Activated T-helper 1 cell treated with Interleukin-2 at 50 U/mL for 16 hours (primary cell): ENCODE data around the gene FAF1.

Experiments used
- DNase-seq: peaks from one replicate; pipeline ENCODE4 v3.0.0-alpha.2; 2020; ENCODE audit warnings: low read depth

The FAF1 gene

GRCh38 chr1:50426108-50426700 is 533.9 kb downstream of the FAF1 start:
- DNase-seq = no peak

GRCh38 chr1:50425376-50426107 is 534.5 kb downstream of the FAF1 start:
- no peak for DNase-seq

DNA sequence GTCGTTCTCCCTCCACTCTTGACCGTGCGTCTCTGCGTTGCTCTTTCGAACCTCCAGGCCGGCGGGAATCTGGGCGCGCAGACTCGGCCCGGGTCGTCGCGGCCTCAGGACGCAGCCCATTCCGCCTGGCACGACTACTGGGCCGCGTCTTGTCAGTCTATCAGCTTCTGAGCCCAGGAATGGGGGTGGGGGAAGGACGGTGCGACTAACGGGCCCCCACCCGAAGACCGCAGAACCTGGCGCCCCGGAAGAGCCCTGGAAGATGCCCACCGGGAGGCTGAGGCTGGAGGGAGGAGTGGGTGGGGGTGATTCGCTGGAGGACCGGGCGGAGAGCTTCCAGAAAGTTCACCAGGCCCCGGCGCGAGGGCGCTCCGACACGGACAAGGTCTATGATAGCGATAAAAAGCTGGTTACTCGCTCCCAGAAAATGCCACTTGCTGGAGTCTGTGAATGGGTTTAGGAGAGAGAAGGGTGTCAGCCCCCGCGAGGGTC is 535.1 kb downstream of the FAF1 start:
- DNase-seq = no peak

DNA sequence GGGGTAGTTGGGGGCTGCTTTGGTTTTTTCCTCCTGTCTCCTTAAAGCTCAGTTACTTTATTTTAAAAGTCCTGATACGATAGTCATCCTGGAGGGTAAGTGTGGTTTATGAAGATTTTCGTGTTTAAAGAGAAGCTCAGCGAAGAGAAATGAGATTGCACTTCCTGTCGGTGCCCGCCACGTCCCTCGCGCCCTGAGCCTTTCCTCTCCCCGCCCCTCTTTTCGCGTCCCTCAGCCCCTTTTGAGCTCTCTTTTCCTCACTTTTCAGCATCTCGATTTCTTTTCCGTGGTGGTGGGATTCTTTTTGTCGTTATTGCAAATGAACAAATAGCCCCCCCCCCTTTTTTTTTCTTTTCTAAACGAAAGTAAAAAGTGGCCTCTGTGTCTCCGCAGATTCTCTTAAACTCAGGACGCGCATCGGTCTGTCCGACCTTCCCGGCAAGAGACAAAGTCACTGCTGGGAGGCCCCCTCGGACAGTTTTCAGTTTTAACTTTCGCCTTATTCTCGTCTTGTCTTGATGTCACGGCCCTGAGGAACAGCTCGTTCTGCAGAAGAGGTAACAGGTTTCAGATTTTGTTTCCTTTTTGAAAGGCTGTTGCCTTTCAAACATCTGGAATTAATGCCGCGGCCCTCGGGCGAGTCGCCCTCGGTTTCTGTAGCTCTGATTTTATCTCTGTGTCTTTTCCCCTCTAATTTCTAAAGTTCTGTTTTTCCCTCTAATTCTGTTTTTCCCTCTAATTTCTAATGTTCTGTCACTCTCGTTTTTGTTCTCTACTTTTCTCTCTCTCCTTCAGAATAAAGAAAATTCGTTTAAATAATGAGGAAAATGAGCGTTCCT is 535.8 kb downstream of the FAF1 start:
- DNase-seq = no peak

DNA sequence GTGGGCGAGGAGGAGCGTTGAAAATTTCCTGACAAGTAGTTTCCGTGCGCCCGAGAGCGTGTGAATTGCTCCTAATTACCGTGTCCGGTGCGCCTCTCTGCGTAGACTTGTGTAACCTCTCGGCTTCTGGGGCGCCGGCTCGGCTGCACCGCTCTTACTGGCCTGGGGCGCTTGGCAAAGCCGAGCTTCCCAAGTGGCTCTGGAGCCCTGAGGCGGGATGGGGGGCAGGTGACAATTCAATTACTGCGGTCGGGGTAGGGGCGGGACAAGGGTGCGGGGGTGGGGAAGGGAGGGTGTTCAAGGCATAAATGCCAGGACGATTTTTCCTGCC is 536.4 kb downstream of the FAF1 start:
- DNase-seq = no peak

DNA sequence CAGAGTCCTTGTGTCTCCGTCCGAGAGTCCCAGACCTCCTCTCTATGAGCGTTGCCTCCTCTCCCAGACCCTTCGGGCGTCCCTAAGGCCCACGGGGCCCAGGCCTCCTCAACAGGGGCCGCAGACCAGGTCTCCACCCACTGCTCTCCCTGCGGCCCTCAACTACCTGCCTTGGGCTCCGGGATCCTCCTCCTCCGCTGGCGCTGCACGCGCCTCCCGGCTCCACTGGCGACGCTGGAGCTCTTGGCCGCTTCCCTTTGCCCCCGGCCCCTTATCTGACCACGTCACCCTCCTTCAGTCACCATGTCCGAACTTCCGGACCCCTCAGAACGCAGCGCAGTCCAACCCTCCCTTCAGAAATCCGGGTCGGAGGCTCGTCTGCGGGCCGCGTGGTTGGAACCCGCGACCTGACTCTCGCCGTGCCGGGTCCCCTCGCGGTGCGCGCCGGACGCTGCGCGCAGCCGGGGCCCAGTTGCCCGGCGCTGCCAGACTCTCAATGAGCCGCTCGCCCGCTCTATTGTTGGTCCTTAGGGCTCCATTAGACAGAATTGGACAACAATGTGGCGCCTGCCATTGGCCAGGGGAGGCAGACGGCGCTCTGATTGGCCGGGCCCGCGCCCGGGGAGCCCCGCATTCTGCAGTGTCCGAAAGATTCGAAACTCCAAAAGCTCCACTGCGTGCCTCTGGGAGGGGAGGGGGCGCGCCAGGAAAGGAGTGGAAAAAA is 537.0 kb downstream of the FAF1 start, which contains the start of gene DMRTA2:
DMRTA2 (minus strand) TSS at position 498 of the 724 bp plus-strand sequence. CDS start 1,907 bp downstream, outside the sequence.
- no peak for DNase-seq

GRCh38 chr1:50422675-50422945 is 537.5 kb downstream of the FAF1 start:
- DNase-seq = no peak

DNA sequence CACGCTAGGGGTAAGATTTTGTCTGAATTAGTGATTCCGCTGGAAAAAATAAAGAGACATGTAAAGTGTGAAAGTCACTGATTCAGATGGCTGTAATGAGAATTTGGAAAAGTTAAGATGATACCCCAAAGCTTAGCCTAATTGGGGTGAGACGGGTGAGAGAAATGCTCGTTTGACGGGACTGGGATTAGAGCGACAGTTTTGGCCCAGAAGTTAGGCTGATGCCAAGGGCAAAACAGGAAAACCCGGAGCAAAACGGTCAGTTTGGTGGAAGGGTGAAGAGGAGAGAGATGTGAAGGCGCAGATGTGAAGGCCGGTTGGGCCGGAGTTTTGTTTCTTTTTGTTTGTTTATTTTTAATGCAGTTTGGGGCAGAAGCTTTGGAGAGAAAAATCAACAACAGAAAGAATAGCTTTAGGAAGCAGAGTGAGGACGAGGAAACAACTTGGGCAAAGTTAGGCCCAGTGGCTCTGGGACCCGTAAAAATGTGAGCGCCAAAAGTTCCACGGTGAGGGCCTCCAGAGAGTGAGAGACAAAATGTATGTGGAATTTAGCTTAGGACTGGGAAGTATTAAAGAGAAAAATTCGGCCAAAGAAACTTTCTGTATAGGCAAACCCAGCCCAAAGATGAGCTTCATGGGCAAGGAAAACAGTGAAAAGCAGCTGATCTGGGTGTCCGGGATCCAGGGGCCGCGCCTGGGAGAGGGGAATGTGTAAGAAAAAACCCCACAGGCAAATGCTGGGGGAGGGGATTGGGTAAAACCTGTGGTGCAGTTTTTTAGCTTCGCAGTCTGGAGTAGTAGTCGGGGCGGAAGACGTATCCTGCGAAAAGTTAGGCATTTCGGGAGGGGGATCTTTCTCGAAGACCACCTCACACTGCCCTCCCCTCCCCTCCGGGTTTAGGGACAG is 538.0 kb downstream of the FAF1 start:
- DNase-seq = no peak

GRCh38 chr1:50421366-50421748 is 538.7 kb downstream of the FAF1 start:
- no peak for DNase-seq

DNA sequence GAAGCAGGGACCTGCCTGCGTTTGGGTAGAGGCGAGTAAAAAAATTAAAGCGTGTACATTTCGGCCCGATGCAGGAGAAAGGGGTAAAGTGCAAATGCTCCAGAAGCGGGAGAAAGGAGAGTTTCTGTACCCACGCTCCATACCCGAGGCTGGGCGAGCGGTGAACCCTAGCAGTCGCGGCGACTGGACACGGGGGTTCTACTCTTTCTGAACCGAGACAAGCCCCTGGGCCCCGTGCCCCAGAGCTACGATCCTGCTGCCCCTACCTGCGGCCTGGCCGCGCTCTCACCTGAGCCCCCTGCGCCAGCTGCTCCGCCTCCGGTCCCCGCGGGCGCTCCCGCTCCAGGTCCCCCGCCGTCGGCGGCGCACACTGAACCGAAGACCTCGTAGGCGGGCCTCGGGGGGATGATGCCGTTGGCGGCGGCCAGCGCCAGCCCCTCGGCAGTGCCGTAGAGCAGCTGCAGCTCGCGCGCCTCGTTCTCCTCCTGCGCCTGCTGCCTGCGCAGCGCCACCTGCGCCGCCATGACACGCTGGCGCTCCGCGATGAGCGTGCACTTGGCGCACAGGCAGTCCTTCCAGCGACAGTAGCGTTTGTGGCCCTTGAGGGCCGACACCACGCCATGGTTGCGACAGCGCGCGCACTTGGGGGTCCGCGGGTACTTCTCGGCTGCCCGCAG is 539.2 kb downstream of the FAF1 start:
- DNase-seq = no peak

GRCh38 chr1:50419907-50420677 is 540.0 kb downstream of the FAF1 start:
- no peak for DNase-seq

GRCh38 chr1:50419192-50419906 is 540.7 kb downstream of the FAF1 start:
- DNase-seq = no peak

- no peak for DNase-seq
Measured at GRCh38 chr1:50418600-50419109, 541.4 kb downstream of the FAF1 start.

DNA sequence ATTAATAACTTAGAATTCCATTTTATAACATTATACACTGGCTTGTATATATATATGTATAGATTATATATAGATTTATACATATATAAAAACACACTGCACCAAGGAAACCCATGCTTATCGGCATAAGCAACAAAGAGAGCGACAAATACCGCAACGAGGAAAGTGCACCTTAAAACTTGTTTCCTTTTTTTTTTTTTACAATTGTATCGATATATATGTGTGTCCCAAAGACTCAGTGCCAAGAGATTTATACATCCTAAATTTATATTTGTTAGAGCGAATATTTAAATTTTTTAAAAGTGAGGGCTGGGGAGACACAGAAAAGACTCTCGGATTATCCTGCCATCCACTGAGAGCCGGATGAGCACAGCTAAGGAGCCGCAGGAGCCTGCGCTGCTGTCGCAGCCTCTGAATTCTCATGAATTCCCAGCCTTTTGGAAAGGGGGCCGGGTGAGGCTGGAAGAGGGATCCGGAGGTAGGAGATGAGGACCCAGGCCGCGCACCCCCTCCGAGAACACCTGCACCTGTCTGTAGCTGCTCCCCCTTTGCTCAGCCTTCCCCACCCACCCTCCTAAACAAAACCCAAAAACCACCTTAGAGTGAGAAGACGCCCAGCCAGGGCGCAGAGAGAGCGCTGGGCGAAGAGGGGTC is 542.0 kb downstream of the FAF1 start:
- DNase-seq = no peak

DNA sequence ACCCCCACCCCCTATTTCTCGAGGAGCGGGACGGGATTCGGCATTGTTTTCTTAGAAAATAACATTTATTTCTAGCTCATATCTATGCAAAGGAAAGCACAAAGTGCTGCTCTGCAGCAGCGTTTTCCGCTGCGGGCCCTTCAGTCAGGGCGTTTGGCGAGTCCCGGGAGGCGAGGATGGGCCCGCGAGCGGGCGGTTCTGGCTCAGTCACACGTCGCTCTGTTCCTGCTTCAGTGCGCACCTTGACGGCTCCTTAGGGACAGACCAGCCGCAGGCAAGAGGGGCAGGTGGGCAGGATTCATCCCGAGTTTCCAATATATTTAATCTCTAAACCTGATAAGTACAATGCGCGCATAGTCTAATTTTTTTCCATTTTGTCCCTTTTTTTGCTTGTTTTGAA is 542.6 kb downstream of the FAF1 start:
- DNase-seq = no peak

- DNase-seq = no peak
Measured at GRCh38 chr1:50416553-50417453, 543.3 kb downstream of the FAF1 start.

DNA sequence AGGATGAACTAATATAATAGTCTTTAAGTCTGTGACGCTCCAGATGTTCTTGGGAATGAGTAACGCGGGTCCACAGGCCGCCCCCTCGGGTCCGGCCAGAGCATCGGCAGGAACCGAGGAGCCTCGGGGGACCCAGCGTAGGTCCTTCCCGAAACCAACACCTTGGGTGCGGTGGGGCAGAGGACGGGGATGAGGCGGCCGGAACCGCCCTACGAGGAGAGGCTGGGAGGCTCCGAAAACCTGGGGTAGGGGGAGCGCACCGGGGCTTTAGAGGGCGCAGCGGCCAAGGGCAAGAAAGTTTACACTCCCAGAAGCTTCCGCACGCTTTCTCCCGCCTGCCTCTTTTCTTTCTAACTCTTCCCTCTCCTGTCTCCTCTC is 543.9 kb downstream of the FAF1 start:
- no peak for DNase-seq
